HCEC 1CT (cell line): ENCODE measurements around the gene EBPL.
"Not testable (repeated sequence)": the region's sequence is repeated elsewhere in the genome, so short reads cannot be mapped to it uniquely, and the experiment has no call there.

Experiments used
- DNase-seq: peaks from one replicate; pipeline ENCODE4 v3.0.0-alpha.2; 2017

Gene EBPL

GRCh38 chr13:49690995-49691784, at the start of gene EBPL:
EBPL (minus strand) TSS chr13:49691486; CDS start chr13:49691424, 62 bp downstream.
- DNase-seq, result peak; percentile 86

DNA sequence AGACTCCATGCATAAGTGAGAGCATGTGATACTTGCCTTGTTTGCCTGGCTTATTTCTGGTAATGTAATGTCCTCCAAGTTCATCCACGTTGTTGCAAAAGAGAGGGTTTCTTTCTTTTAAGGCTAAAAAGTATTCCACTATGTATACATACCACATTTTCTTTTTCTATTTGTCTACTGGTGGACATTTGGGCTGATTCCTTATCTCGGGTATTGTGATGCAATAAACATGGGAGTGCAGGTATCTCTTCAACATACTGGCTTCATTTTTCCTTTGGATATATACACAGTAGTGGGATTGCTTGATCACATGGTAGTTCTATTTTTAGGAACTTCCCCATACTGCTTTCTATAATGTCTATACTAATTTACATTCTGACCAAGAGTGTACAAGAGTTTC, 49.6 kb upstream of the EBPL start:
- no peak for DNase-seq

DNA sequence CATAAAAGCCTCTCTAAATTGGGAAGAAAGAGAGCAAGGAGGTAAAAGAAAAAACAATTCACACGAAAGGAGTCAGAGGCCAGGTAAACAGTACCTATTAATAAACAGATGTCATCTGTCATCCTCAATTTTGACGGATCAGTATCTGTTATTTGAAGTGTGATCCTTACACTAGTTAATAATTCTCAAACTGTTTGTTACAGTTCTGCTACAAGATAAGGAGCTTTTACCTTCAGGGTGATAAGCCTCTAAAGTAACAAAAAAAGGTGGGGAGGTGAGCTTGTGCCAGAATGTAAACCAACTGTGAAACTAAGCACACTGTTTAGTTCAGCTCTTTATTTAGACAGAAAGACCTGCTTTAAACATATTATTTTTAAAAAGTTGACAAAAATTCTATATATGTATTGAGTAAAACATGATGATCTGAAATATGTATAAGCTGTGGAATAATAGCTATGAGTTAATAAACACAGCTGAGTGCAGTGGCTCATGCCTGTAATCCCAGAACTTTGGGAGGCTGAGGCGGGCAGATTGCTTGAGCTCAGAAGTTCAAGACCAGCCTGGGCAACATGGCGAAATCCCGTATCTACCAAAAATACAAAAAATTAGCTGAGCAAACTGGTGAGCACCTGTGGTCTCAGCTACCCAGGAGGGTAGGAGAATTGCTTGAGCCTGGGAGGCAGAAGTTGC, 48.4 kb upstream of the EBPL start:
- no peak for DNase-seq

GRCh38 chr13:49733181-49733951, 42.1 kb upstream of the EBPL start:
- no peak for DNase-seq

DNA sequence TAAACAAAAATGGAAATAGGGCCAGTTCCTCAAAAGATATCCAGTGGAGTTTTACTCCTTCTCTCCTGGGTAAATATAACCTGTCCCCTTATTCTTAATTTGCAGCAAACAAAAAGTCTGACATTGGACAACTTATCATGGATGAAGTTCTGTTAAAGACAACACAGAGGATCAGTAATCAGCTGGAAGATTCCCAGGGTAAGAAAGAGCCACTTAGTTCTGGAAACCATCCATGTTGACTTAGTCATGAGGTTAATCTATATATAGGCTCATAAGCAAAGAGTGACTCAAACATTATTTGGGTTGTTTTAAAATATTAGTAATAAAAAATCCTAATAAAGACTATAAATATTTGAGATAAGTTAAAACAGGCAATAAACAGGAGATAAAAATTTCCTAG, 40.5 kb upstream of the EBPL start:
- DNase-seq, result peak; percentile 84

GRCh38 chr13:49716615-49717014, 25.3 kb upstream of the EBPL start:
- no peak for DNase-seq

- no peak for DNase-seq
Observed at GRCh38 chr13:49714757-49715156, 23.5 kb upstream of the EBPL start.

DNA sequence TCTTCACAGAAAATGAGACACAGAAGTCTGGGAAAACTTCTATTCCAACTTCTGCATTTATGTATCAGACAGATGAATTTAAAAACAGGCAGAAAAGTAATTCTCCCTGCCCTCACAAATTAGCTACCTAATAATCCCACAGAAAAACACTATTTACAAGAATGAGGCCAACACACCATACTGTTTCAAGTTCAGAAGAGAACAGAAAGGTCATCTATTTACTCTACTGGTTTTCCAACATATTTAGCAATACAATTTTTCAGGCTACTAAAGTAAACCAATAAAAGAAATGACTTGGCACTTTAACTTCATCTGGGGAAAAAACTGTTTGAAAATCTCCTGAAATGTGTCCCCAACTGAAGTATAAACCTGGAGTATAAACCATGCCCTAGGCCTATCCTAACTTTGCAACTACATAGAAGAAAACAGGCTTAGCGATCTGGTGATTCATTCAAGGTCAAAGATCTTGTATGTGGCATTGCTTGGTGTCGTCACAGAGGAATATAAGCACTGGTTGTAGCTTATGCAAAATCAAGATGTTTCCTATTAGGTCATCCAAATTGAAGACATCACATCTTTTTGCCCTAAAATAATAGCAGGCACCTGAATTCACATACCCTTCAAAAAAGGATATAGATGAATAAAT, 20.1 kb upstream of the EBPL start:
- DNase-seq, result peak; percentile 92

- not testable (repeated sequence) for DNase-seq
Observed at GRCh38 chr13:49704264-49704663, 13.0 kb upstream of the EBPL start.

DNA sequence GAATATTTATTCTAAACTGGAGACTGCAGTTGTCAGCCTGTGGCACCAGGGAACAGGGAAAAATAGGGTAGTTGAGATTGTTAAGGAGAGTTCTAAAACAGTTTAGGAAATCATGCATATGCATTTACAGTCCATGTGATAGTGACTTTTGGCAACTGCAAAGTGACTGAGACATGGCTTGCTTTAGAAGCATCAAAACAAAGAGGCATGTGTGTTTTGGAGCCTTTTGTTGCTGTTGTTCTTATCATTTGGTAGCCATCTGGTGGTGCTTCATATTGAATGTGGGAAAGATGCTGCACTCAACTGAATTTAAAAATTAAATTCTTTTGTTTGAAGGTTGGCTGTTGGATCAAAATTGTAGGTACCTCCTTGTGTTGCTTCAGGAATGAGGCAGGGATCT, 10.2 kb upstream of the EBPL start:
- no peak for DNase-seq

DNA sequence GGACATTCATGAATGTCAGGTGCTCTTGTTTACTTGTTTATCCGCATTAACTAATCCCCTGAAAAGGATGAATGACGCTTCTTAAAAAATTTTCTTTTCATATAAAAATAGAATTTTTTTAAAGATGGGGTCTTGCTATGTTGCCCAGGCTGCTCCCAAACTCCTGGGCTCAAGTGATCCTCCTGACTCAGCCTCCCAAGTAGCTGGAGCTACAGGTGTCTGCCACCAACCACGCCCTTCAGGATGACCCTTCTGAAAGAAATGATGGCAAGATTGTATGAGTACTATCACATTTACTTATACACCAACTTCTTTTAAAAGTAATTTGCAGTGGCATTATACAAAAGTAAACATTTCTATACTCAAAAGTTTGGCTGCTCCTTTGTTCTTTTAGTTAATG, 6.2 kb upstream of the EBPL start:
- no peak for DNase-seq

DNA sequence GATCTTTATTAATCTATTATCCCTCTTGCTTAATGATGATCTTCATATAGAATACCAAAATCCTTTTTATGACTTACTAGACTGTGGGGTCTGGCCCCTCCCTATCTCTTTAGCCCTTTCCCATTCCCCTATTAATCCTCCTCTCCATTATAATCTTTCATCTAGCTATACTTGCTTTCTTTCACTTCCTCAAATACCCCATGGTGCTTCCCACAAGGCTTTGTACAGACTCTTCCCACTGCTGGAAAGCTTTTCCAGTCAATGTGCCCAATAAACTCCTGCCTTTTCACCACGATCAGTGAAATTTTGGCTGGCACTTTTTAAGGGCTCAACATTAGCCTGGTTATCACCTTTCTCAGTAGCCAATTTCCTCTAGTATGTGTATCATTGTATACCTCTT, 3.2 kb upstream of the EBPL start:
- no peak for DNase-seq

DNA sequence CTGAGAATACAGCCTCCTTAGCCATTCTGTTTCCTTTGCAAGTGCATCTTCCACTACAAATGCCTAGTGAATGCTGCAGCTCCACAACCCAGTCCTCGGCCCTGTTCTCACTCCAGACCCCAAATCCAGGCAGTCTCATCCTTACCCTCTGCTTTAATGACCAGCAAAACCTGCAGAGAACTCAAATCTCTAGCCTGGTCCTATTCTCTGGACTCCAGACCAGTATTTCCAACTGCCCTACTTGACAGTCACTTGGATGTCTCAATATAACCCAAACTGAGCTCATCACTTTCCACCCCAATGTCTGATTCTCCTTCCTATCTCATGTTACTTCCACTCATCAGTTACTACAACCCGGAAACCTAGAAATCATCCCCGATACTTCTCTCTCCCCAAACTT, 2.6 kb upstream of the EBPL start:
- DNase-seq, result no peak

DNA sequence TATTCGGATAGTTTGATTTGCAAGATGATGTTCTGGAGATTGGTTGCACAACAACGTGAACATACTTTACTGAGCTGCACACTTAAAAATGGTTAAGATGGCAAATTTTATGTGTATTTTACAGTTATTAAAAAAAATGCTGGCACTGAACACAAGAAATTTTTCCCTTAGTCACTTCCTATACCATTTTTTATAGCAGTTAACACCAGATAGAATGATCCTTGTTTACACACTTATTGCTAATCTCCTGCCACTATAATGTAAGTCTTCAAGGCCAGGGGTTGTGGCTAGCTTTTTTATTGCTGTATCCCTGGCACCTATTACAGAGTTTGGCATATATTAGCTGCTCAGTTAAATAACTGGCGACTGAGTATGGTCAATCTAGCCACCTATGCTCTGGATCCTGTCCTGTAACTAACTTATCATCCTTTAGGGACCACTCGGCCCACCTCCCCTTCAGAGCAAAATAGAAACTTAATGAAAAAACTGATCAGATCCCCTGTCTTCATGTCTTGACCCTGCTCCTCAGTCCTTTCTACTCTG, 2.0 kb upstream of the EBPL start:
- DNase-seq, result peak; percentile 43

DNA sequence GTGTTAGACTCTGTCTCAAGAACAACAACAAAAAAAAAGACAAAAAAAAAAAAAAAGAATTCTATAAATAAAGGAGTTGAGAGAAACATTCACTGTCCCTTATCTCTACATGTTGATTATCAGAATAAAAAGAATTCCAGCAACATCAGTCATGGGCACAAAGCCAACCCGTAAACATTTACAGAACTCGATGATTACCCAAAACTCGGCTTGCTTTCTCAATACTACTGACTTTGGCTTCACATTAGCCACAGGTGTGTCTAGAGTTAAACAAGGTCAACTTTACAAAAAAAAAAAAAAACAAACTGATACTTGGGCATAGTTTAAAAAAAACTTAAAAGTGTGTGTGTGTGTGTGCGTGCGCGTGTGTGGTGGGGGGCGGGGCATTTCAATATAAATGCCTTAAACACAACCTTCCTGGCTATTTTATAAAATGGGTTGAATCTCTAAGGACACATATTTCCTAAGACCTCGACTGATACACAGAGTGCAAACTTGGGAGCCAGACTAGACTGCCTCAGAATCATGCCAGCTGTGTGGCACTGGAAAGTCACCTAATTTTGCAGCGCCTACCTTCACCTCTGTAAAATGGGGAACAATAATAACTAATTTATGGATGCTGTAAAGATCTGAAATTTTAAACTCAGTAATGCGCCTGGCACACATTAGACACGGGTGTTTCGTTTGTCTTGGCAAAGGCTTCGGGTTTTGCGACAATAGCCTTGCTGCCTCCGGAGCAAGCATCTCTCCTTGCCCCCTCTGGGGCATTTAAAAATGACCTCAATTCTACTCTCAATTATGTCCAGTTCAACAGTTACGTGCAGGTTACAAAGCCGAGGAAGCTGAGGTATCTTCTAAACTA, 922 bp downstream of the EBPL start:
- peak; percentile 58 for DNase-seq

DNA sequence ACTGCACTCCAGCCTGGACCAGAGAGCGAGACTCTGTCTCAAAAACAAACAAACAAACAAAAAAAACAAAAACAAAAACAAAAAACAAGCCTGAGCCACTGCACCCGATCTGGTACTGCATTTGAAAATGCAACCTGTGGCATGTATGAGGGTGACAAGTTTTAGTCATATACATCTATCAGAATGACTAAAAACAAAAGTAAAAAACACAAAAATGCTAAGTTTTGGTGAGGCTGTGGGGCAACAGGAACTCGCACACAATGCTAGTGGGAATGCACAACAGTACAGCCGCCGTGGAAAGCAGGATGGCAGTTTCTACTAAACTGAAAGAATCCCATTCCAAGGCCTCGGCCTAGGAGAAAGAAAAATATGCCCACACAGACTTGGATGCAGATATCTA, 7.8 kb downstream of the EBPL start:
- no peak for DNase-seq

DNA sequence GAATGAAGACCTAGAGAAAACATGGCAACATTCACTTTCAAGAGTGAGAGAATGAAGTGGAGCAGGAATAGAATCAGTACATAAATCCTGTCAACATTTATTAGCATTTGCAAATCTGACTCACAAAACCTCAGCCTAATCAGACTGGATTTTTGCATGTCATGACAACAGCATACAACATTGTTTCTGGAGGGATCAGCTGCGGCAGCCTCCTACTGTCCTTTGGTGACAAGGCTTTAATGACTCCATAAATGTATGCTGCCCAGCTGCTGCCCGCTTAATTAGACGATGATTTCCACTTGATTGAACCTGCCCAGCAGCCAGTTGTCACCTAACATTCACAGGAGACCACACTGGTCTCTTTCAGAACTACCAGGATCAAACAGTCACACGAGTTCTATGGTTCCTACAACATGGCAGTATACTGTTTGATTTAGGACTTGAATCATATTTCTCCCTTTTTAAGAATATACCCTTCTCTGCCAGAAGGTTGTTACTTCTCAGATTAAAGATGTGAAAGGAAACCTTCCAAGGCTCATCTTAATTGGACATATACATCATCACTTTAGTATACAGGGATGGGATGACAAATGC, 9.3 kb downstream of the EBPL start:
- DNase-seq, result peak; percentile 32

DNA sequence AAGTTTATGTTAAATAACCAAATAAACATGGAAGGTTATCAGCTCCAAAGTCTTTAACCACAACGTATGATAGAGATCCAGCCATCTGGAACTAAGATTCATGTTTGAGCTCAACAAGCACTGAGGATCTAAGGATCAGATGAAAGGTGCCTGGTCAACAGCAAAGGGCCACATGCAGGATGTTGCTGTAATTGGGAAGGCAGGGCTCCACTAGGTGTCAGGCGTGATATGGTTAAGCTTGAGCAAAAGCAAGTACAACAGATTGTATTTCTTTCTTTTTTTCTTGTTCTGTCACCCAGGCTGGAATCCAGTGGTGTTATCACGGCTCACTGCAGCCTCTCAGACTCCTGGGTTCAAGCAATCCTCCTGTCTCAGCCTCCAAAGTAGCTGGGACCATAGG, 12.0 kb downstream of the EBPL start:
- no peak for DNase-seq

DNA sequence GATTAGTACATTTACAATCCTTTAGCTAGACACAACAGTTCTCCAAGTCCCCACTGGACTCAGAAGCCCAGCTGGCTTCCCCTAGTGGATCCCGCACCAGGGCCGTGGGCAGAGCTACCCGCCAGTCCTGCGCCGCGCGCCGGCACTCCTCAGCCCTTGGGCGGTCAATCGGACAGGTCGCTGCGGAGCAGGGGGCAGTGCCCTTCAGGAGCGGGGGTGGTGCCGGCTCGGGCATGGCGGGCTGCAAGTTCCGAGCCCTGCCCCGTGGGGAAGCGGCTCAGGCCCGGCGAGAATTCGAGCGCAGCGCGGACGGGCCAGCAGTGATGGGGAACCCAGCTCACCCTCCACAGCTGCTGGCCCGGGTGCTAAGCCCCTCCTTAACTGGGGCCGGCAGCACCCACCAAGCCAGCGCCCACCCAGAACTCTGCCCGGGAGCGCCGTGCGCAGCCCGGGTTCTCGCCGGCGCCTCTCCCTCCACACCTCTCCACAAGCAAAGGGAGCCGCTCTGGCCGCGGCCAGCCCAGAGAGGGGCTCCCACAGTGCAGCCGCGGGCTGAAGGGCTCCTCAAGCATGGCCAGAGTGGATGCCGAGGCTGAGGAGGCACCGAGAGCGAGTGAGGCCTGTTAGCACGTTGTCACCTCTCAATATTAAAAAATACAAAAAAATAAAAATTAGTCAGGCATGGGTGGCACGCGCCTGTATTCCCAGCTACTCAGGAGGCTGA, 12.9 kb downstream of the EBPL start:
- no peak for DNase-seq

DNA sequence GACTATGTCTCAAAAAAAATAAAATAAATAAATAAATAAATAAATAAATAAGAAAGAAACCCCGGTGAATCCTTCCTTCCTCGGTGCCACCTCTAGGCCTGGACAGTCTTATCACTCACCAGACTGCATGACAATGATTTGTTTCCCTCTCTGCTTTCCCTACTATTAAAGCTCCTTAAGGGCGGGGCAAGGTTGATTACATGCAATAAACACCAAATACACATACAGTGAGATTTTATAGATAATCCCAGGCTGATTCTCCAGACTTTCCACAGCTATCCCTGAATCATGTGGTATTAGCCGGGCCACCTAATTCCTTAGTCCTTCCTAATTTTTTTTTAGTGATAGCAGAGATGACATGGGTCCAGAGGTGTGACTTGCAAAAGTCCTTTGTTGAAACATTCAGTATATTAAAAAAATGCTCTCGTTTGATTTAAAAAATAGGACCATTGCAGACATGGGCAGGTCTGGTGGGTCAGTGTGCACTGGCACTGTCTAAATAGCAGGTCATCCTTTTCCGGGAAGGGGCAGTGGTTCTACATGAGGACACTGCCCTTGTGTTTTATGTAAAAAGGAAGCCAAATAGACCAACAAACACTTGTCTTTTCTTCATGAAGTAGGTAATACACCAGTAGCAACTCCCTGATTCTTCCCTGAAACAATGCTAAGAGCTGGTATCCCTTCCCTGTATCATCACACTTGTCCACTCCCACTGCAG, 14.5 kb downstream of the EBPL start:
- DNase-seq, result no peak
